Pancreas (tissue), 10 donors: ENCODE data around the gene HSD11B1. TPM values are rescaled to one million over a fixed set of nuclear protein-coding genes. Genes with fewer than 3 reads are reported as not detected.

Source experiments
- ATAC-seq, 4 donors: fragments of 200-7000 bp; cut with Tn5 transposase; one replicate each; pipeline versions ENCODE4 v1.8.0 to v1.9.1; 2020; ENCODE audit warnings: mild to moderate bottlenecking in 4 of 4, moderate library complexity in 4 of 4
- DNase-seq, 6 donors: peaks; one replicate each; pipeline ENCODE4 v3.0.0-alpha.2; 2020
- FAIRE-seq: peaks from 2 replicates; lab custom pipeline; 2012; peaks lifted over from hg19 to GRCh38; lab: Jason Lieb, UNC
- H3K27ac ChIP-seq, 4 donors: fragments of 200-600 bp; sonication (generic); 1 replicate in 3 of 4; 2 replicates in 1 of 4; pipeline versions ENCODE4 v1.5.0 to v1.8.0; 2020
- H3K27me3 ChIP-seq, 4 donors: fragments of 200-600 bp; one replicate each; pipeline ENCODE4 v1.8.0; 2021
- H3K36me3 ChIP-seq, 3 donors: fragments of 200-600 bp; sonication (generic) in 1 of 3; one replicate each; pipeline versions ENCODE4 v1.5.0 to v1.8.0; 2020 to 2021
- H3K4me1 ChIP-seq, 3 donors: fragments of 200-600 bp; one replicate each; pipeline ENCODE4 v1.8.0; 2021
- H3K4me3 ChIP-seq, 4 donors: fragments of 200-600 bp; sonication (generic) in 2 of 4; one replicate each; pipeline versions ENCODE4 v1.5.0 to v1.8.0; 2020 to 2021
- H3K9me3 ChIP-seq, 4 donors: fragments of 200-600 bp; one replicate each; pipeline ENCODE4 v1.8.0; 2021
- WGBS, 2 donors: extraction: QIAGEN DNeasy Blood & Tissue Kit; methylation state at CpG; one replicate each; pipeline ENCODE4 v1.1.7; 2013; 5-methylcytosine and 5-hydroxymethylcytosine counted together
- intact Hi-C, 3 donors: fragments of 100-400 bp; cut with DNase I; formaldehyde crosslinking; loops; one replicate each; pipeline versions ENCODE4 v1.11.1 to v1.14.2; 2022
- polyA plus RNA-seq, 2 donors: library from polyadenylated mRNA; stranded (reverse); fragments of 200-250 nt; gene quantifications; one replicate each; pipeline ENCODE4 v1.2.3, GENCODE V29; 2013
- total RNA-seq, 6 donors: library from RNA; stranded (reverse); fragmentation: NEBNext Ultra II Directional in 4 of 6; extraction: Animal tissue kit (Norgen Biotek cat#: 25700) in 4 of 6; gene quantifications; one replicate each; pipeline versions ENCODE4 v1.2.1 to v1.2.4, GENCODE V29; 2021 to 2023
- TF ChIP-seq, protein P1 (sequence below), 4 donors: fragments of 200-600 bp; sonication (generic) in 3 of 4; IDR thresholded peaks; one replicate each; pipeline versions ENCODE4 v1.5.0 to v1.8.0; 2021; ENCODE audit warnings: antibody characterized with exemption in 4 of 4
- donor health status: healthy with polysubstance abuse.
- donor health status: DM: no; HTN: no; CAD: no; lungs with moderate emphysema.
- donor health status: DM: no; HTN: no; CAD: no.
- donor health status: control.
- donor health status: control.
- donor health status: Bipolar disorder and iron deficiency.
- donor health status: DM: yes; HTN: yes; CAD: no.
- donor health status: DM: no; HTN: no; CAD: no.
- donor health status: DM: no; HTN: no; CAD: no.
- donor health status: DM: yes; HTN: yes; CAD: no.

HSD11B1 gene
- total and polyA plus RNA-seq, 8 donors = 0.47 to 5.6 (median 1.0) TPM; not detected in 2

DNA sequence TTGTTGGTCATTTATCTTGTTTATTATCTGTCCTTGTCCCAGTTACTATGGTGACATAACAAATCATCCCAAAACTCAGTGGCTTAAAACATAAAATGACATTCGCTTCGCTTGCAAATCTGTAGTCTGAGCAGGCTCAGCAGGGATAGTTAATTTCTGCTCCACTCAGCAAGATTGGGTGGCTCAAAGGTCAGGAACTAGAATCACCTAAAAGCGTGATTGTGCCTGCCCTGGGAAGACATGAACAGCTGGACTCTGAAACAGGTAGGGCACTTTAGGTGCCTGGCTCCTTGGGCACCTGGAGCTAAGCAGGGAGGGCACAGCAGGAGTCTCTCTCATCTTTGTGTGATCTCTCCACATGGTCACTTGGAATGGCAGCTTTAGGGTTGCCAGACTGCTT lies 36.5 kb downstream of the HSD11B1 start:
- no peaks in the 10 kb centered on the region for H3K27me3 ChIP-seq
- peak overlapping the region in 2 of 4 donors; percentile 39 to 50 for H3K27ac ChIP-seq
- WGBS, 2 donors = 72 to 73% methylated on average over 3 of the region's 3 CpGs
- intact Hi-C loops = loop anchor here in 1 of 3 donors (5.0 kb wide), 1 partner anchor 164 kb away; no protein-coding TSS in a partner anchor
- ATAC-seq (no peak), FAIRE-seq (no peak), DNase-seq (no peak)
- no peaks in the 10 kb centered on the region for H3K36me3 ChIP-seq
- H3K9me3 ChIP-seq = no peaks in the 10 kb centered on the region
- H3K4me3 ChIP-seq = no peak overlapping the region
- TF ChIP-seq, protein P1, sequence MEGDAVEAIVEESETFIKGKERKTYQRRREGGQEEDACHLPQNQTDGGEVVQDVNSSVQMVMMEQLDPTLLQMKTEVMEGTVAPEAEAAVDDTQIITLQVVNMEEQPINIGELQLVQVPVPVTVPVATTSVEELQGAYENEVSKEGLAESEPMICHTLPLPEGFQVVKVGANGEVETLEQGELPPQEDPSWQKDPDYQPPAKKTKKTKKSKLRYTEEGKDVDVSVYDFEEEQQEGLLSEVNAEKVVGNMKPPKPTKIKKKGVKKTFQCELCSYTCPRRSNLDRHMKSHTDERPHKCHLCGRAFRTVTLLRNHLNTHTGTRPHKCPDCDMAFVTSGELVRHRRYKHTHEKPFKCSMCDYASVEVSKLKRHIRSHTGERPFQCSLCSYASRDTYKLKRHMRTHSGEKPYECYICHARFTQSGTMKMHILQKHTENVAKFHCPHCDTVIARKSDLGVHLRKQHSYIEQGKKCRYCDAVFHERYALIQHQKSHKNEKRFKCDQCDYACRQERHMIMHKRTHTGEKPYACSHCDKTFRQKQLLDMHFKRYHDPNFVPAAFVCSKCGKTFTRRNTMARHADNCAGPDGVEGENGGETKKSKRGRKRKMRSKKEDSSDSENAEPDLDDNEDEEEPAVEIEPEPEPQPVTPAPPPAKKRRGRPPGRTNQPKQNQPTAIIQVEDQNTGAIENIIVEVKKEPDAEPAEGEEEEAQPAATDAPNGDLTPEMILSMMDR (IDR thresholded peaks at IDR 0.05) = no peak
- peaks cover 0 to 8% (median 0%) of the 10 kb centered on the region in 3 donors for H3K4me1 ChIP-seq

- TF ChIP-seq, protein P1 (IDR thresholded peaks at IDR 0.05) = no peak
- DNase-seq = no peak
- WGBS, 2 donors = 34 to 37% methylated on average over 2 of the region's 2 CpGs
Observed at GRCh38 chr1:209741889-209742288, 37.2 kb downstream of the HSD11B1 start.

GRCh38 chr1:209742409-209743144 lies 37.9 kb downstream of the HSD11B1 start:
- H3K4me1 ChIP-seq = peaks cover 0 to 11% (median 0%) of the 10 kb centered on the region in 3 donors
- peak overlapping the region in 3 of 4 donors; percentile 39 to 50 (median 48) for H3K27ac ChIP-seq
- WGBS, 2 donors = 38 to 46% methylated on average over 8 of the region's 8 CpGs
- peak; percentile 41 for FAIRE-seq
- no peak overlapping the region for H3K4me3 ChIP-seq
- TF ChIP-seq, protein P1 (IDR thresholded peaks at IDR 0.05) = no peak
- ATAC-seq = peak; percentile 20 to 67 (median 55)
- no peaks in the 10 kb centered on the region for H3K27me3 ChIP-seq
- H3K36me3 ChIP-seq = no peaks in the 10 kb centered on the region
- no peak for DNase-seq
- H3K9me3 ChIP-seq = no peaks in the 10 kb centered on the region
- intact Hi-C loops = loop anchor here in 1 of 3 donors (5.0 kb wide), 1 partner anchor 165 kb away; no protein-coding TSS in a partner anchor

More at GRCh38 chr1:209741889-209742288, 37.2 kb downstream of the HSD11B1 start:
- FAIRE-seq = no peak
- Histone ChIP-seq H3K4me3 (no peak overlapping the region), H3K27me3 (no peaks in the 10 kb centered on the region), H3K27ac (peak overlapping the region in 3 of 4 donors; percentile 39 to 50 (median 48)), H3K36me3 (no peaks in the 10 kb centered on the region), H3K4me1 (peaks cover 0 to 8% (median 0%) of the 10 kb centered on the region in 3 donors), H3K9me3 (no peaks in the 10 kb centered on the region)
- ATAC-seq = peak; percentile 16 to 64 (median 26)
- intact Hi-C loops = loop anchor here in 1 of 3 donors (5.0 kb wide), 1 partner anchor 165 kb away; no protein-coding TSS in a partner anchor

GRCh38 chr1:209743145-209743482 lies 38.5 kb downstream of the HSD11B1 start:
- DNase-seq (peak in 3 of 6 donors; percentile 14 to 45 (median 45)), ATAC-seq (peak in 1 of 4 donors; percentile 18), FAIRE-seq (no peak)
- intact Hi-C loops = loop anchor here in 1 of 3 donors (5.0 kb wide), 1 partner anchor 166 kb away; no protein-coding TSS in a partner anchor
- 35 to 46% methylated on average over 2 of the region's 2 CpGs for WGBS, 2 donors
- TF ChIP-seq, protein P1 (IDR thresholded peaks at IDR 0.05) = no peak
- H3K4me1 ChIP-seq = peaks cover 0 to 13% (median 0%) of the 10 kb centered on the region in 3 donors
- H3K27ac ChIP-seq = peak overlapping the region in 3 of 4 donors; percentile 22 to 50 (median 48)
- no peaks in the 10 kb centered on the region for H3K36me3 ChIP-seq
- no peaks in the 10 kb centered on the region for H3K9me3 ChIP-seq
- H3K27me3 ChIP-seq = no peaks in the 10 kb centered on the region
- no peak overlapping the region for H3K4me3 ChIP-seq
